GM19455 (cell line): ENCODE data around the gene CLN3.
"Not testable (repeated sequence)": the region's sequence is repeated elsewhere in the genome, so short reads cannot be mapped to it uniquely, and the experiment has no call there.

Source experiments
- ATAC-seq: cut with Tn5 transposase; IDR thresholded peaks from one replicate; pipeline ENCODE4 v1.9.1; 2021; ENCODE audit not compliant: unreplicated experiment

The CLN3 gene

GRCh38 chr16:28495098-28495793 is 3.4 kb upstream of the CLN3 start:
- no peak for ATAC-seq

- peak; percentile 47 for ATAC-seq
These were observed 2.4 kb upstream of the CLN3 start, which contains the start of gene APOBR for GRCh38 chr16:28494121-28494851. TSS of gene APOBR (plus strand) at chr16:28494643. CDS start at chr16:28494682, 39 bp downstream.

GRCh38 chr16:28492511-28492910 is 637 bp upstream of the CLN3 start:
- no peak for ATAC-seq

- ATAC-seq, result peak; percentile 2
These were observed 474 bp downstream of the CLN3 start for GRCh38 chr16:28491230-28491969.

- no peak for ATAC-seq
These were observed 5.6 kb downstream of the CLN3 start for GRCh38 chr16:28486266-28486665.

- ATAC-seq, result not testable (repeated sequence)
These were observed 8.5 kb downstream of the CLN3 start for GRCh38 chr16:28483361-28483760.

- ATAC-seq, result no peak
These were observed 9.8 kb downstream of the CLN3 start for GRCh38 chr16:28482026-28482425.

- no peak for ATAC-seq
These were observed 13.2 kb downstream of the CLN3 start for GRCh38 chr16:28478506-28479180.

GRCh38 chr16:28477311-28477920 is 14.5 kb downstream of the CLN3 start:
- ATAC-seq, result no peak

- ATAC-seq, result no peak
These were observed 16.7 kb downstream of the CLN3 start for GRCh38 chr16:28475221-28475620.

- no peak for ATAC-seq
These were observed 18.1 kb downstream of the CLN3 start for GRCh38 chr16:28473714-28474265.

- ATAC-seq, result not testable (repeated sequence)
These were observed 44.8 kb downstream of the CLN3 start for GRCh38 chr16:28447081-28447480.

- not testable (repeated sequence) for ATAC-seq
These were observed 45.5 kb downstream of the CLN3 start for GRCh38 chr16:28446388-28446787.

- not testable (repeated sequence) for ATAC-seq
These were observed 47.9 kb downstream of the CLN3 start for GRCh38 chr16:28443943-28444342.

GRCh38 chr16:28438899-28439298 is 53.0 kb downstream of the CLN3 start:
- not testable (repeated sequence) for ATAC-seq

GRCh38 chr16:28435340-28435739 is 56.5 kb downstream of the CLN3 start:
- not testable (repeated sequence) for ATAC-seq
